Pancreas (tissue), 10 donors: ENCODE results near the gene BLOC1S5. TPM values are rescaled to one million over a fixed set of nuclear protein-coding genes. Genes with fewer than 3 reads are reported as not detected.

Source experiments
- ATAC-seq, 4 donors: fragments of 200-7000 bp; cut with Tn5 transposase; one replicate each; pipeline versions ENCODE4 v1.8.0 to v1.9.1; 2020; ENCODE audit warnings: mild to moderate bottlenecking in 4 of 4, moderate library complexity in 4 of 4
- DNase-seq, 6 donors: peaks; one replicate each; pipeline ENCODE4 v3.0.0-alpha.2; 2020
- FAIRE-seq: peaks from 2 replicates; lab custom pipeline; 2012; peaks lifted over from hg19 to GRCh38; lab: Jason Lieb, UNC
- H3K27ac ChIP-seq, 4 donors: fragments of 200-600 bp; sonication (generic); 1 replicate in 3 of 4; 2 replicates in 1 of 4; pipeline versions ENCODE4 v1.5.0 to v1.8.0; 2020
- H3K27me3 ChIP-seq, 4 donors: fragments of 200-600 bp; one replicate each; pipeline ENCODE4 v1.8.0; 2021
- H3K36me3 ChIP-seq, 3 donors: fragments of 200-600 bp; sonication (generic) in 1 of 3; one replicate each; pipeline versions ENCODE4 v1.5.0 to v1.8.0; 2020 to 2021
- H3K4me1 ChIP-seq, 3 donors: fragments of 200-600 bp; one replicate each; pipeline ENCODE4 v1.8.0; 2021
- H3K4me3 ChIP-seq, 4 donors: fragments of 200-600 bp; sonication (generic) in 2 of 4; one replicate each; pipeline versions ENCODE4 v1.5.0 to v1.8.0; 2020 to 2021
- H3K9me3 ChIP-seq, 4 donors: fragments of 200-600 bp; one replicate each; pipeline ENCODE4 v1.8.0; 2021
- WGBS, 2 donors: extraction: QIAGEN DNeasy Blood & Tissue Kit; methylation state at CpG; one replicate each; pipeline ENCODE4 v1.1.7; 2013; 5-methylcytosine and 5-hydroxymethylcytosine counted together
- intact Hi-C, 3 donors: fragments of 100-400 bp; cut with DNase I; formaldehyde crosslinking; loops; one replicate each; pipeline versions ENCODE4 v1.11.1 to v1.14.2; 2022
- polyA plus RNA-seq, 2 donors: library from polyadenylated mRNA; stranded (reverse); fragments of 200-250 nt; gene quantifications; one replicate each; pipeline ENCODE4 v1.2.3, GENCODE V29; 2013
- total RNA-seq, 6 donors: library from RNA; stranded (reverse); fragmentation: NEBNext Ultra II Directional in 4 of 6; extraction: Animal tissue kit (Norgen Biotek cat#: 25700) in 4 of 6; gene quantifications; one replicate each; pipeline versions ENCODE4 v1.2.1 to v1.2.4, GENCODE V29; 2021 to 2023
- TF ChIP-seq, protein P1 (sequence below), 4 donors: fragments of 200-600 bp; sonication (generic) in 3 of 4; IDR thresholded peaks; one replicate each; pipeline versions ENCODE4 v1.5.0 to v1.8.0; 2021; ENCODE audit warnings: antibody characterized with exemption in 4 of 4
- donor health status: healthy with polysubstance abuse.
- donor health status: DM: no; HTN: no; CAD: no; lungs with moderate emphysema.
- donor health status: DM: no; HTN: no; CAD: no.
- donor health status: control.
- donor health status: control.
- donor health status: Bipolar disorder and iron deficiency.
- donor health status: DM: yes; HTN: yes; CAD: no.
- donor health status: DM: no; HTN: no; CAD: no.
- donor health status: DM: no; HTN: no; CAD: no.
- donor health status: DM: yes; HTN: yes; CAD: no.

The BLOC1S5 gene
- total and polyA plus RNA-seq, 8 donors, result 2.6 to 9.0 (median 4.5) TPM

GRCh38 chr6:8077991-8078390 lies 13.8 kb upstream of the BLOC1S5 start:
- 79 to 90% methylated on average over 2 of the region's 2 CpGs for WGBS, 2 donors
- DNase-seq (no peak), ATAC-seq (no peak), FAIRE-seq (no peak)
- TF ChIP-seq, protein P1, sequence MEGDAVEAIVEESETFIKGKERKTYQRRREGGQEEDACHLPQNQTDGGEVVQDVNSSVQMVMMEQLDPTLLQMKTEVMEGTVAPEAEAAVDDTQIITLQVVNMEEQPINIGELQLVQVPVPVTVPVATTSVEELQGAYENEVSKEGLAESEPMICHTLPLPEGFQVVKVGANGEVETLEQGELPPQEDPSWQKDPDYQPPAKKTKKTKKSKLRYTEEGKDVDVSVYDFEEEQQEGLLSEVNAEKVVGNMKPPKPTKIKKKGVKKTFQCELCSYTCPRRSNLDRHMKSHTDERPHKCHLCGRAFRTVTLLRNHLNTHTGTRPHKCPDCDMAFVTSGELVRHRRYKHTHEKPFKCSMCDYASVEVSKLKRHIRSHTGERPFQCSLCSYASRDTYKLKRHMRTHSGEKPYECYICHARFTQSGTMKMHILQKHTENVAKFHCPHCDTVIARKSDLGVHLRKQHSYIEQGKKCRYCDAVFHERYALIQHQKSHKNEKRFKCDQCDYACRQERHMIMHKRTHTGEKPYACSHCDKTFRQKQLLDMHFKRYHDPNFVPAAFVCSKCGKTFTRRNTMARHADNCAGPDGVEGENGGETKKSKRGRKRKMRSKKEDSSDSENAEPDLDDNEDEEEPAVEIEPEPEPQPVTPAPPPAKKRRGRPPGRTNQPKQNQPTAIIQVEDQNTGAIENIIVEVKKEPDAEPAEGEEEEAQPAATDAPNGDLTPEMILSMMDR (IDR thresholded peaks at IDR 0.05), result no peak
- no peak overlapping the region for H3K4me3 ChIP-seq
- intact Hi-C loops, result no loop called here
- peaks cover 3 to 30% (median 20%) of the 10 kb centered on the region in 3 donors for H3K4me1 ChIP-seq
- no peak overlapping the region for H3K27ac ChIP-seq
- no peaks in the 10 kb centered on the region for H3K27me3 ChIP-seq
- no peaks in the 10 kb centered on the region for H3K36me3 ChIP-seq
- no peaks in the 10 kb centered on the region for H3K9me3 ChIP-seq

DNA sequence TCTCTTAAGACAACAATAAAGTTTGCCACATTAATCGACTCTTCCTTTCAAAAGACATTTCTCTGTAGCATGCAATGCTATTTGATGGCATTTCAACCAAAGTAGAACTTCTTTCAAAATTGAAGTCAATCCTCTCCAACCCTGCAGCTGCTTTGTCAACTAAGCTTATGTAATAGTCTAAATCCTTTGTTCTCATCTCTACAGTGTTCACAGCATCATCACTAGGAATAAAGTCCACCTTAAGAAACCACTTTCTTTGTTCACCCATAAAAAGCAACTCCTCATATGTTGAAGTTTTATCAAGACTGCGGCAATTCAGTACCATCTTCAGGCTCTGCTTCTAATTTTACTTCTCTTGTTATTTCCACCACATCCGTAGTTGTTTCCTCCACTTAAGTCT lies 11.5 kb upstream of the BLOC1S5 start:
- Histone ChIP-seq H3K36me3 (no peaks in the 10 kb centered on the region), H3K9me3 (no peaks in the 10 kb centered on the region), H3K4me1 (peaks cover 0 to 12% (median 9%) of the 10 kb centered on the region in 3 donors), H3K4me3 (no peak overlapping the region), H3K27me3 (no peaks in the 10 kb centered on the region), H3K27ac (no peak overlapping the region)
- ATAC-seq (no peak), DNase-seq (no peak), FAIRE-seq (no peak)
- 84 to 91% methylated on average over 3 of the region's 3 CpGs for WGBS, 2 donors
- TF ChIP-seq, protein P1 (IDR thresholded peaks at IDR 0.05), result no peak
- intact Hi-C loops, result no loop called here

GRCh38 chr6:8075185-8075584 lies 11.0 kb upstream of the BLOC1S5 start:
- H3K4me3 ChIP-seq, result no peak overlapping the region
- no peaks in the 10 kb centered on the region for H3K36me3 ChIP-seq
- H3K27ac ChIP-seq, result no peak overlapping the region
- WGBS, 2 donors, result 92 to 94% methylated on average over 4 of the region's 4 CpGs
- intact Hi-C loops, result no loop called here
- DNase-seq (no peak), FAIRE-seq (no peak), ATAC-seq (no peak)
- H3K4me1 ChIP-seq, result peaks cover 0 to 7% (median 3%) of the 10 kb centered on the region in 3 donors
- TF ChIP-seq, protein P1 (IDR thresholded peaks at IDR 0.05), result no peak
- H3K9me3 ChIP-seq, result no peaks in the 10 kb centered on the region
- H3K27me3 ChIP-seq, result no peaks in the 10 kb centered on the region

DNA sequence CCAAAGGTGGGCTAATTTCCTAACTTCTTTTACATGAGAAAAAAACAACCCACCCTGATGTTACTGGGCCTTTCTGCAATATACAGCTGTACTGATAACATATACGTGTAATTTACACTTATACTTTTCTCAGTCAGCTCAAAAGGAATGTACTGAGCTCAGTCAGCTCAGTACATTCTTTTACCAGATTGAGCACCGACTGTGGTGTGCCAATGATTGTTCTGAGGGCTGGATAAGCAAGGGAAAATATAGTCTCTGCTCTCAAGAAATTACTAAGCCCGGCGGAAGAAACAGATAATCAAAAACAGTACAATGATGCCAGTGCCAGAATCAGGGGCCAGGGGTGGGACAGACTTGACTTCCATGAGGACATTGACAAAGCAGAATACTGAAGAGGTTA lies 10.0 kb upstream of the BLOC1S5 start:
- WGBS, 2 donors, result 68 to 71% methylated on average over 4 of the region's 4 CpGs
- no peak overlapping the region for H3K27ac ChIP-seq
- FAIRE-seq (no peak), DNase-seq (no peak), ATAC-seq (no peak)
- no peaks in the 10 kb centered on the region for H3K36me3 ChIP-seq
- no peaks in the 10 kb centered on the region for H3K27me3 ChIP-seq
- no peaks in the 10 kb centered on the region for H3K4me1 ChIP-seq
- H3K9me3 ChIP-seq, result no peaks in the 10 kb centered on the region
- TF ChIP-seq, protein P1 (IDR thresholded peaks at IDR 0.05), result no peak
- H3K4me3 ChIP-seq, result no peak overlapping the region
- intact Hi-C loops, result no loop called here

DNA sequence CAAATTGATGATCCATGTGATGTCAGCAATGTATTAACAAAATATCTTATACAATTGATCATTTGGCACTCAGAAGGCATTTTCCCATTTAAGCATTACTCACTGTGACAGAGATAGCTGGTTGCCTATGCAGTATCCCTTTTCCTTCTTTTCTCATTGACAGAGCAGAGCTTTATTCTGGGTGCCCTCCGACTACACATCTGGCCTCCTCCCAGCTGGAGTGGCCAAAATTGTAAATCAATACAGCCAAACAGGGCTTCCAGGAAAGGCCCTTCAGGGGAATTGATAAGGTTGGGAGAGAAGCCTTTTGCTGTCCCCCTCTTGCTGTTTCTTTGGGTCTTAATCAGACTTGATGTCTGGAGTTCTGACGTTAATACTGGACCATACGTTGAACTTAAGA lies 9.6 kb upstream of the BLOC1S5 start:
- WGBS, 2 donors, result 29 to 56% methylated on average over 3 of the region's 3 CpGs
- Histone ChIP-seq H3K36me3 (no peaks in the 10 kb centered on the region), H3K4me1 (no peaks in the 10 kb centered on the region), H3K9me3 (no peaks in the 10 kb centered on the region), H3K4me3 (no peak overlapping the region), H3K27me3 (no peaks in the 10 kb centered on the region), H3K27ac (no peak overlapping the region)
- ATAC-seq (no peak), DNase-seq (no peak), FAIRE-seq (no peak)
- TF ChIP-seq, protein P1 (IDR thresholded peaks at IDR 0.05), result no peak
- intact Hi-C loops, result no loop called here
